Esophagus muscularis mucosa (tissue), 4 donors: Measurements from ENCODE around the gene MB.

Experiments
- CTCF ChIP-seq, 3 experiments: fragments of 200-600 bp in 2 of 3; fragments of 450-650 bp in 1 of 3; sonication (generic) in 2 of 3; IDR thresholded peaks; one replicate each; pipeline ENCODE4 v1.5.1; 2017 to 2019; ENCODE audit warnings: antibody characterized with exemption in 3 of 3, mild to moderate bottlenecking in 2 of 3, moderate library complexity in 1 of 3
- EP300 ChIP-seq: sonication (generic); formaldehyde crosslinking; IDR thresholded peaks from one replicate; pipeline ENCODE4 v1.6.1; 2017; ENCODE audit warnings: antibody characterized with exemption
- POLR2A ChIP-seq: fragments of 450-650 bp; IDR thresholded peaks from one replicate; pipeline ENCODE4 v1.6.1; 2017; ENCODE audit warnings: antibody characterized with exemption, moderate library complexity, mild to moderate bottlenecking, low read depth
- POLR2AphosphoS5 ChIP-seq, 2 donors: sonication (generic); formaldehyde crosslinking; IDR thresholded peaks; one replicate each; pipeline ENCODE4 v1.6.1; 2017; ENCODE audit warnings: antibody characterized with exemption in 2 of 2

GRCh38 chr22:35561796-35562526, 55.2 kb downstream of the MB start:
- TF ChIP-seq CTCF (IDR thresholded peaks at IDR 0.05), result no peak
- TF ChIP-seq POLR2AphosphoS5 (IDR thresholded peaks at IDR 0.05), result no peak
- TF ChIP-seq POLR2A, result no peak
- TF ChIP-seq EP300, result no peak
